ENCODE data around the gene ALX3. TPM values are rescaled to one million over a fixed set of nuclear protein-coding genes. Genes with fewer than 3 reads are reported as not detected.

Gene ALX3
- total RNA-seq, 3 donors from 2014 or later (not counting 1 experiment from before 2014, with no cell fraction given), result not detected

GRCh38 chr1:110067479-110067892, 3.0 kb downstream of the ALX3 start:
- no peak for TF ChIP-seq CTCF (IDR thresholded peaks at IDR 0.05)
- H3K36me3 ChIP-seq (ENCODE audit: control insufficient read depth, insufficient read depth, low read length), result no peaks in the 10 kb centered on the region
- H3K4me3 Mint-ChIP-seq, result no peak overlapping the region
- peaks cover 39% of the 10 kb centered on the region for H3K27me3 ChIP-seq (ENCODE audit: control insufficient read depth, insufficient read depth, low read length)
- intact Hi-C loops (cut with micrococcal nuclease), result no loop called here
- no peak overlapping the region for H3K27ac Mint-ChIP-seq
- H3K9me3 ChIP-seq (ENCODE audit: control insufficient read depth, insufficient read depth, low read length), result no peaks in the 10 kb centered on the region
- peaks cover 34 to 45% of the 10 kb centered on the region in 2 donors for H3K27me3 Mint-ChIP-seq (ENCODE audit: low read depth in 2 of 2)
- H3K27ac ChIP-seq (ENCODE audit: low read length), result no peak overlapping the region
- ATAC-seq (no peak), DNase-seq (no peak)
- no peaks in the 10 kb centered on the region for H3K9me3 Mint-ChIP-seq
- H3K4me3 ChIP-seq (ENCODE audit: low read length), result no peak overlapping the region
- H3K36me3 Mint-ChIP-seq, result no peaks in the 10 kb centered on the region
- WGBS (ENCODE audit: insufficient coverage), result 33% methylated on average over 23 of the region's 23 CpGs
- H3K4me1 ChIP-seq (ENCODE audit: control insufficient read depth, insufficient read depth, low read length), result peaks cover 21% of the 10 kb centered on the region
- H3K4me1 Mint-ChIP-seq, result peaks cover 7 to 17% of the 10 kb centered on the region in 2 donors

- H3K9me3 ChIP-seq (ENCODE audit: control insufficient read depth, insufficient read depth, low read length), result no peaks in the 10 kb centered on the region
Observed at GRCh38 chr1:110065841-110066240, 4.6 kb downstream of the ALX3 start.

GRCh38 chr1:110064576-110065337, 5.7 kb downstream of the ALX3 start:
- Histone ChIP-seq H3K4me3 (ENCODE audit: low read length) (no peak overlapping the region), H3K4me1 (ENCODE audit: control insufficient read depth, insufficient read depth, low read length) (peaks cover 17% of the 10 kb centered on the region), H3K27me3 (ENCODE audit: control insufficient read depth, insufficient read depth, low read length) (peaks cover 27% of the 10 kb centered on the region), H3K9me3 (ENCODE audit: control insufficient read depth, insufficient read depth, low read length) (no peaks in the 10 kb centered on the region), H3K36me3 (ENCODE audit: control insufficient read depth, insufficient read depth, low read length) (no peaks in the 10 kb centered on the region), H3K27ac (ENCODE audit: low read length) (no peak overlapping the region)
- DNase-seq, result no peak
- ATAC-seq, result no peak
- intact Hi-C loops (cut with micrococcal nuclease), result no loop called here
- H3K36me3 Mint-ChIP-seq, result no peaks in the 10 kb centered on the region
- WGBS (ENCODE audit: insufficient coverage), result 82% methylated on average over 16 of the region's 18 CpGs
- peaks cover 12 to 18% of the 10 kb centered on the region in 2 donors for H3K4me1 Mint-ChIP-seq
- no peak overlapping the region for H3K4me3 Mint-ChIP-seq
- TF ChIP-seq CTCF (IDR thresholded peaks at IDR 0.05), result no peak
- H3K9me3 Mint-ChIP-seq, result no peaks in the 10 kb centered on the region
- H3K27me3 Mint-ChIP-seq (ENCODE audit: low read depth in 2 of 2), result peaks cover 22 to 28% of the 10 kb centered on the region in 2 donors
- no peak overlapping the region for H3K27ac Mint-ChIP-seq

More at GRCh38 chr1:110065841-110066240, 4.6 kb downstream of the ALX3 start:
- intact Hi-C loops (cut with micrococcal nuclease), result no loop called here
- ATAC-seq, result no peak
- no peak overlapping the region for H3K4me3 ChIP-seq (ENCODE audit: low read length)
- H3K27ac ChIP-seq (ENCODE audit: low read length), result no peak overlapping the region
- WGBS (ENCODE audit: insufficient coverage), result 92% methylated on average over 5 of the region's 5 CpGs
- Mint-ChIP-seq H3K27ac (no peak overlapping the region), H3K4me1 (peaks cover 7 to 17% of the 10 kb centered on the region in 2 donors), H3K27me3 (ENCODE audit: low read depth in 2 of 2) (peaks cover 25 to 28% of the 10 kb centered on the region in 2 donors), H3K4me3 (no peak overlapping the region), H3K9me3 (no peaks in the 10 kb centered on the region), H3K36me3 (no peaks in the 10 kb centered on the region)
- TF ChIP-seq CTCF (IDR thresholded peaks at IDR 0.05), result no peak
- H3K36me3 ChIP-seq (ENCODE audit: control insufficient read depth, insufficient read depth, low read length), result no peaks in the 10 kb centered on the region
- no peak for DNase-seq
- peaks cover 21% of the 10 kb centered on the region for H3K4me1 ChIP-seq (ENCODE audit: control insufficient read depth, insufficient read depth, low read length)
- H3K27me3 ChIP-seq (ENCODE audit: control insufficient read depth, insufficient read depth, low read length), result peaks cover 33% of the 10 kb centered on the region

Measured in natural killer cell (primary cell).